RPMI7951 (cell line): ENCODE measurements around the gene MYBPH. TPM values are rescaled to one million over a fixed set of nuclear protein-coding genes. Genes with fewer than 3 reads are reported as not detected.

Source experiments
- DNase-seq: peaks from one replicate; pipeline ENCODE4 v3.0.0-alpha.2; 2012; ENCODE audit warnings: low read depth
- total RNA-seq: library from RNA; depleted of rRNA; stranded (reverse); fragments of >200 nt; shearing (Covaris generic); gene quantifications from 2 replicates; pipeline ENCODE4 v1.2.3, GENCODE V29; 2014; rRNA removed

Gene MYBPH
- total RNA-seq, 1 experiment from 2014 or later = 0.48 TPM

- DNase-seq = peak; percentile 52
These were observed 46.0 kb downstream of the MYBPH start for GRCh38 chr1:203129501-203130231.

GRCh38 chr1:203128716-203129500, 46.7 kb downstream of the MYBPH start:
- DNase-seq = no peak

- no peak for DNase-seq
These were observed 47.3 kb downstream of the MYBPH start for GRCh38 chr1:203128431-203128715.

- DNase-seq = peak; percentile 75
These were observed 47.8 kb downstream of the MYBPH start, which contains the start of gene ADORA1 for GRCh38 chr1:203127666-203128430. Gene ADORA1, plus strand, starts transcription at chr1:203127726. Its CDS starts 1,116 bp downstream, at chr1:203128842.

GRCh38 chr1:203126866-203127665, 48.6 kb downstream of the MYBPH start:
- DNase-seq = peak; percentile 34

- peak; percentile 38 for DNase-seq
These were observed 49.3 kb downstream of the MYBPH start for GRCh38 chr1:203126151-203126865.

- DNase-seq = peak; percentile 52
These were observed 50.9 kb downstream of the MYBPH start for GRCh38 chr1:203124546-203125317.

GRCh38 chr1:203124011-203124410, 51.6 kb downstream of the MYBPH start:
- no peak for DNase-seq

GRCh38 chr1:203122159-203122558, 53.5 kb downstream of the MYBPH start:
- no peak for DNase-seq

GRCh38 chr1:203121186-203122015, 54.2 kb downstream of the MYBPH start:
- no peak for DNase-seq

- DNase-seq = peak; percentile 48
These were observed 55.1 kb downstream of the MYBPH start for GRCh38 chr1:203120325-203121153.

Other genes with a start within 250 kb of the MYBPH start
- gene KLHL12, start 248.6 kb downstream of the MYBPH start, total RNA-seq = 16.8 and 19.1 TPM in 2 replicates
- gene ADIPOR1, start 217.5 kb downstream of the MYBPH start, total RNA-seq = 76.3 and 85.4 TPM in 2 replicates
- gene CYB5R1, start 208.6 kb downstream of the MYBPH start, total RNA-seq = 30.9 and 35.3 TPM in 2 replicates
- 62.9 and 64.3 TPM in 2 replicates for gene TMEM183A, start 168.5 kb downstream of the MYBPH start, total RNA-seq
- gene PPFIA4, start 149.3 kb downstream of the MYBPH start, total RNA-seq = 2.4 and 4.5 TPM in 2 replicates
- not detected in 2 replicates for gene MYOG, start 89.8 kb downstream of the MYBPH start, total RNA-seq
- 15.0 and 16.6 TPM in 2 replicates for gene ADORA1, start 48.1 kb downstream of the MYBPH start, total RNA-seq
- gene CHI3L1, start 10.9 kb upstream of the MYBPH start, total RNA-seq = not detected in 2 replicates
- not detected in 2 replicates for gene CHIT1, start 53.8 kb upstream of the MYBPH start, total RNA-seq
- gene BTG2, start 129.7 kb upstream of the MYBPH start, total RNA-seq = 0.60 and 0.78 TPM in 2 replicates
- not detected in 2 replicates for gene FMOD, start 175.3 kb upstream of the MYBPH start, total RNA-seq